HUES48 (cell line): ENCODE measurements around the gene SEMA3C.
"Not testable (repeated sequence)": the region's sequence is repeated elsewhere in the genome, so short reads cannot be mapped to it uniquely, and the experiment has no call there.

Source experiments
- H3K27ac ChIP-seq: one replicate; pipeline ENCODE4 v1.7.0; 2013; ENCODE audit warnings: low read depth, low read length, inconsistent platforms
- H3K27me3 ChIP-seq: 2 replicates; pipeline ENCODE4 v1.6.1; 2013; ENCODE audit warnings: mild to moderate bottlenecking, low read length; ENCODE audit not compliant: control insufficient read depth, insufficient read depth
- H3K36me3 ChIP-seq: 2 replicates; pipeline ENCODE4 v1.6.1; 2013; ENCODE audit warnings: low read length; ENCODE audit not compliant: control insufficient read depth, insufficient read depth
- H3K4me1 ChIP-seq: 2 replicates; pipeline ENCODE4 v1.6.1; 2013; ENCODE audit warnings: mild to moderate bottlenecking, low read length; ENCODE audit not compliant: control insufficient read depth, insufficient read depth
- H3K4me3 ChIP-seq: 2 replicates; pipeline ENCODE4 v1.5.1; 2013; ENCODE audit warnings: mild to moderate bottlenecking, low read depth, low read length
- H3K9ac ChIP-seq: 2 replicates; pipeline ENCODE4 v1.6.1; 2013; ENCODE audit warnings: mild to moderate bottlenecking, low read depth, low read length, moderate library complexity
- H3K9me3 ChIP-seq: 2 replicates; pipeline ENCODE4 v1.6.1; 2013; ENCODE audit warnings: low read length; ENCODE audit not compliant: control insufficient read depth, insufficient read depth

Gene SEMA3C

GRCh38 chr7:80926955-80927354 lies 8.1 kb upstream of the SEMA3C start:
- not testable (repeated sequence) for H3K27me3 ChIP-seq, H3K36me3 ChIP-seq, H3K27ac ChIP-seq, H3K9me3 ChIP-seq, H3K4me3 ChIP-seq, H3K9ac ChIP-seq, H3K4me1 ChIP-seq

- no peak overlapping the region for H3K27ac ChIP-seq
- H3K9me3 ChIP-seq, result no peaks in the 10 kb centered on the region
- peaks cover 6% of the 10 kb centered on the region for H3K27me3 ChIP-seq
- H3K4me1 ChIP-seq, result peaks cover 11% of the 10 kb centered on the region; the same call in 1 of the 2 replicates
- no peaks in the 10 kb centered on the region for H3K36me3 ChIP-seq
- no peak overlapping the region for H3K4me3 ChIP-seq
- no peak overlapping the region for H3K9ac ChIP-seq
Measured at GRCh38 chr7:80924090-80924489, 5.2 kb upstream of the SEMA3C start.

DNA sequence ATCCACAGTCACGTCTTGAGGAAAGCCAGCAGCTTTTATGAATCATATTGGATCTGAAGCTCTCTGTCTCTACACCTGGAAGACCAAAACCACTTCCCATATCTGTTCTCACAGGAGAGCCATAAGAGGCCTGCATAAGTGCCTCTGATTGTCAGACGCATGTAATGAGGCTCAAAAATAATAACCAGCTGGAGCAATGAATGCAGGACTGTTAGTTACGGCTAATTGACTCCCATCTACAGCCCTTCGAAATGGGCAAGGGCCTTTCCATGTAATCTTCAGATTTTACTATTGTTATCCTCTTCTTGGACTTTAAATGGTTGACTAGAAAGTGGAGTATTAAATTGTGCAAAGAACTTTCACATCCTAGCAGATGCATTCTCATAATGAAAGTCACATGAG lies 4.4 kb upstream of the SEMA3C start:
- no peaks in the 10 kb centered on the region for H3K36me3 ChIP-seq
- no peaks in the 10 kb centered on the region for H3K9me3 ChIP-seq
- peaks cover 14% of the 10 kb centered on the region for H3K4me1 ChIP-seq
- H3K9ac ChIP-seq, result no peak overlapping the region
- H3K4me3 ChIP-seq, result no peak overlapping the region
- peaks cover 6% of the 10 kb centered on the region for H3K27me3 ChIP-seq
- H3K27ac ChIP-seq, result no peak overlapping the region

DNA sequence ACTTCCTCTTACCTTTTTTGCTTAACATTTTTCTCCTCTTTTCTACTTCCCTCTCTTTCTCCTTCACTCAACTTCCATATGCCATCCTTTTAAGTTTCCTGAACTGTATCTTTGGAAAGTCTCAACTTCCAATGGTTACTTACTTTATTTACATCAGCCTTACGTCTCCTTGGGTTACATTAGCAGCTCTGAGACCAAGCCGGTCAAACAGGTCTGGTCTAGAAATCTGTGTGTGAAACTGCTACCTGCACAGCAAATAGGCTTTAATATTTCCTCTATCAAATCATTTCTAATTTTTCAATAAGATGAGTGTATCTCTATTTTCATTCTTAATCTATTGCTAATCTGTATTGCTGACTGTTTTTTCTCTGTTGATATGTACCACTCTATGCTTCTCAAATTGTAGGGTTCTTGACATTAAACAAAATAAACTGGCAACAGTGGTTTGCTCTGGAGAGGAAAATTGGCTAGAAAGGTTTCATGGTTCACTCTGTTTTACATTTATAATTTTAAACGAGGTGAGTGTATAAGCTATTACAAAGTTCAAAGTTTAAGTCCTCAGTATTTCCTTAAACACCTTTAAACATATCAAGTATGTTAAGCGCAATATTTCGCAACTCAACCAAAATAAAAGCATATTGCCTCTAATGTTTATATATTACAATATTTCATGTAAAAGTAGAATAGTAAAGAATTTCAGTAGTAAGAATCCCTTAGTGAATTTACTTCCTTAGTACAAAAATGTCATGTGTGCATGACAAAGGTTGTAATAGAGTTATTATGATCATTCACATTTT lies 3.6 kb upstream of the SEMA3C start:
- Histone ChIP-seq H3K36me3 (no peaks in the 10 kb centered on the region), H3K9me3 (no peaks in the 10 kb centered on the region), H3K27ac (no peak overlapping the region), H3K27me3 (peaks cover 14% of the 10 kb centered on the region), H3K9ac (no peak overlapping the region), H3K4me3 (no peak overlapping the region), H3K4me1 (peaks cover 21% of the 10 kb centered on the region)

- Histone ChIP-seq H3K9me3 (no peaks in the 10 kb centered on the region), H3K4me3 (no peak overlapping the region), H3K27ac (no peak overlapping the region), H3K27me3 (peaks cover 20% of the 10 kb centered on the region), H3K9ac (no peak overlapping the region), H3K36me3 (no peaks in the 10 kb centered on the region), H3K4me1 (peaks cover 32% of the 10 kb centered on the region)
Measured at GRCh38 chr7:80921130-80921529, 2.3 kb upstream of the SEMA3C start.

DNA sequence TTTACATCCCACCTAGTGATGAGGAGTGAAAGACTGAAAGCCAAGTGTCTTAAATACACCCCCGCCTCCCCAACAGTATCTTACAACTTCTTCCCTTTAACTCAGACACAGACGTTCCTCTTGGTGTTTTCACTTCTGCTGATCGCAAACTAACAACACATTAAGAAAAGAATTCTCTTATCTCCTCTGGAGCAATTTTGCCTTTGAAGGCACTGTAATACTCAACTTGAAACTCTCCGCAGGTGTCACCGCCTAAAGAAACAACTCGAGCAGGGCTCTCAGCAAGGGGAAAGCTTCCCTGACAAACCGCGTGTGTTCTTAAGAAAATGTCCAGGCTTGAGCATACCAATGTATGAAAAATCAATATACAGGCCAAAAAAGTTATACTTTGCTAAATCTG lies 452 bp downstream of the SEMA3C start:
- Histone ChIP-seq H3K4me1 (peaks cover 32% of the 10 kb centered on the region), H3K9ac (0 out of 2 replicates have a peak overlapping the region, but pooled peaks have one; percentile 18), H3K27me3 (peaks cover 20% of the 10 kb centered on the region), H3K36me3 (no peaks in the 10 kb centered on the region), H3K27ac (peak overlapping the region; percentile 85), H3K9me3 (no peaks in the 10 kb centered on the region), H3K4me3 (peak overlapping the region; percentile 82)

DNA sequence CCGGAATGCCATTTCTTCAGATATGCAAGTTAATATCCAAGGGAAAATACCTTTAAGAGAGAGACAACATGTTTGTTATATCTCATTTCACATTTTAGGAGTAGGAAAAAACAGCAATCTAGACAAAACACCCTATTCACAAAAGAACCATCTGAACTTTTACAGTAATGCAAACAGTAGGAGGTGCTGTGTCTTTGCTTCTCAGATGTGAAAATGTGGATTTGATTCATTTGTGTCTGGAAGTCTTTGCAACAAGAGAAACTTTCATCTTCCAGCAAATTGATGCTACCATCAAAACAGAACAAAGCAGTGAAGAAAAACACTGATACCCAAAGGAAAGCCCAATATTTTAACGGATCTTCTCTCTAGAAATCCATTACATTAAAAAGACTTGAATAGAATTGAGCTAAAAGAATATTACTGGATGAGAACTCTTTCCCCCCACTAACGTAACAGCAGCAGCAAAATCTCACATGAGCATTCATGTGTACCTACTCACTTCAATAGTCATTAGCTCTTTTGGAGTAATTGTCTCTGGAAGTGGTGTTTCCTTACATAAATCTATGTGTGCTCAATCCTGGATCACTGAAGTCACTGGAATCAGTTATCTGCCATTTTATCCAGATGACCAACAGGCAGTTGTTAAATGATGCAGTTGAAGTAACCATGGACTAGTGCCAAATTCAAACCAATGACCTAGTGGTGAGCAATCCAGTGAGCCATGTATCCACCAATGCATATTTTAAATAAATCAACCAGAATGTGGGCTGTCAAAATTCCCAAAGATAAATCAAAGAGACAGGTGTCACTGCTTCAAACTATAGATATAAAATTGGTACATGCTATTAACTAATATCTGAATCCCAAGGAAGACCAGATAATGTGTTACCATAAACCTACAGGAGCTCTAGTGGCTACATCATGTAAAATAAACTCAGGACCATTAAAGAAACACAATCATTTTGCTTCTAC lies 1.8 kb downstream of the SEMA3C start:
- H3K9me3 ChIP-seq, result no peaks in the 10 kb centered on the region
- H3K4me1 ChIP-seq, result peaks cover 27% of the 10 kb centered on the region
- no peak overlapping the region for H3K27ac ChIP-seq
- no peaks in the 10 kb centered on the region for H3K36me3 ChIP-seq
- peak overlapping the region; percentile 10; the same call in 1 of the 2 replicates for H3K4me3 ChIP-seq
- peaks cover 20% of the 10 kb centered on the region for H3K27me3 ChIP-seq
- no peak overlapping the region for H3K9ac ChIP-seq

- H3K9me3 ChIP-seq, result no peaks in the 10 kb centered on the region
- H3K9ac ChIP-seq, result no peak overlapping the region
- no peak overlapping the region for H3K27ac ChIP-seq
- H3K4me1 ChIP-seq, result peaks cover 6% of the 10 kb centered on the region; the same call in 1 of the 2 replicates
- H3K36me3 ChIP-seq, result no peaks in the 10 kb centered on the region
- H3K4me3 ChIP-seq, result no peak overlapping the region
- H3K27me3 ChIP-seq, result no peaks in the 10 kb centered on the region
Measured at GRCh38 chr7:80910228-80910627, 8.6 kb downstream of the SEMA3C start.

GRCh38 chr7:80908360-80908797 lies 10.5 kb downstream of the SEMA3C start:
- Histone ChIP-seq H3K4me3 (no peak overlapping the region), H3K27me3 (no peaks in the 10 kb centered on the region), H3K27ac (no peak overlapping the region), H3K9me3 (no peaks in the 10 kb centered on the region), H3K9ac (no peak overlapping the region), H3K4me1 (peaks cover 6% of the 10 kb centered on the region; the same call in 1 of the 2 replicates), H3K36me3 (no peaks in the 10 kb centered on the region)

DNA sequence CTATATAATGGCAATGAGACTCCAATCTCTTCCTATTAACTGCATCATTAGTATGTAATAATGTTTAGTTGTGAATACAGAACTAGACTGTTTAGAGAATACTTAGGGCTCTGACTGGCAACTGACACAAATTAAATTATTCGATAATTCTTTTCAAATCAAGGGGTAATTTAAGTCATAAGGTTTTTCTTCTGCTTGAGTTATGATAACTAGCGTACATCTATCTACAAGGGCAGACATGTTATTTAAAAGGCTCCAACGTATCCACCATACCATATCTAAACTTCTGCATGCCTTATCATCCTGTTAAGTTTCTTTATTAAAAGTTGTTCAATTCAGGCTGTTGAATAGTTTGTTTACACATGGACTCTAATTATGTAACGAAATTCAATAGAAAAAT lies 11.2 kb downstream of the SEMA3C start:
- H3K27ac ChIP-seq, result no peak overlapping the region
- H3K4me3 ChIP-seq, result no peak overlapping the region
- no peak overlapping the region for H3K9ac ChIP-seq
- no peaks in the 10 kb centered on the region for H3K36me3 ChIP-seq
- no peaks in the 10 kb centered on the region for H3K27me3 ChIP-seq
- peaks cover 6% of the 10 kb centered on the region; the same call in 1 of the 2 replicates for H3K4me1 ChIP-seq
- no peaks in the 10 kb centered on the region for H3K9me3 ChIP-seq
